HFF-Myc (cell line): ENCODE measurements around the gene VPS37C.

ENCODE experiments used
- DNase-seq: peaks from one replicate; pipeline ENCODE4 v3.0.0-alpha.2; 2011; ENCODE audit warnings: low read depth; ENCODE audit errors: extremely low read depth
- H3K4me3 ChIP-seq: replicated peaks from 2 replicates; pipeline ENCODE4 v1.5.1; 2011; ENCODE audit warnings: low read depth, mild to moderate bottlenecking, control low read depth, low read length
- CTCF ChIP-seq: IDR thresholded peaks from 2 replicates; pipeline ENCODE4 v1.5.1; 2012; ENCODE audit warnings: mild to moderate bottlenecking, low read depth, low read length, control low read depth; ENCODE audit errors: missing control alignments

The VPS37C gene

GRCh38 chr11:61082062-61082870, 79.0 kb downstream of the VPS37C start:
- no peak for TF ChIP-seq CTCF
- H3K4me3 ChIP-seq, result no peak overlapping the region
- DNase-seq, result no peak

GRCh38 chr11:61080986-61081590, 80.1 kb downstream of the VPS37C start:
- DNase-seq, result no peak
- H3K4me3 ChIP-seq, result no peak overlapping the region
- no peak for TF ChIP-seq CTCF

DNA sequence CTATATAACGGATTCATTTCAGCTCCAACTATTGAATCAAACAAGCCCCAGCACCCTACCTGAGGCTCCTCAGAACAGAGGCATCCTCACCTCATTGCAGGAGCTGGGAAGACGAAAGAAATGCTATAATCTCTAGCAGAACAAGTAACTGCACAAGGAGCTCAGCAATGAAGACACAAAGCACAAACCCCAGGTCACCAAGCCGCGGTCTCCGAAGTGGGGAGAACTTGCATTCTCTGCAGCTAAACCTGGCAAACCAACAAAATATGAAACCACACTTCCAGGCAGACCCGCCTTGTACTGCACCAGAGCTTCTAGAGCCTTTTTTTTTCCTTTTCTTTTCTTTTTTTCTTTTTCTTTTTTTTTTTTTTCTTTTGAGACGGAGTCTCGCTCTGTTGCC, 80.7 kb downstream of the VPS37C start:
- no peak for DNase-seq
- no peak overlapping the region for H3K4me3 ChIP-seq
- TF ChIP-seq CTCF, result no peak
